NCI-H748 treated with DMSO at 0.1 percent for 48 hours (cell line): ENCODE data around the gene RAPGEF4.

ENCODE experiments used
- DNase-seq: peaks from one replicate; lab custom pipeline; 2025; lab: John Stamatoyannopoulos, UW

RAPGEF4 gene

DNA sequence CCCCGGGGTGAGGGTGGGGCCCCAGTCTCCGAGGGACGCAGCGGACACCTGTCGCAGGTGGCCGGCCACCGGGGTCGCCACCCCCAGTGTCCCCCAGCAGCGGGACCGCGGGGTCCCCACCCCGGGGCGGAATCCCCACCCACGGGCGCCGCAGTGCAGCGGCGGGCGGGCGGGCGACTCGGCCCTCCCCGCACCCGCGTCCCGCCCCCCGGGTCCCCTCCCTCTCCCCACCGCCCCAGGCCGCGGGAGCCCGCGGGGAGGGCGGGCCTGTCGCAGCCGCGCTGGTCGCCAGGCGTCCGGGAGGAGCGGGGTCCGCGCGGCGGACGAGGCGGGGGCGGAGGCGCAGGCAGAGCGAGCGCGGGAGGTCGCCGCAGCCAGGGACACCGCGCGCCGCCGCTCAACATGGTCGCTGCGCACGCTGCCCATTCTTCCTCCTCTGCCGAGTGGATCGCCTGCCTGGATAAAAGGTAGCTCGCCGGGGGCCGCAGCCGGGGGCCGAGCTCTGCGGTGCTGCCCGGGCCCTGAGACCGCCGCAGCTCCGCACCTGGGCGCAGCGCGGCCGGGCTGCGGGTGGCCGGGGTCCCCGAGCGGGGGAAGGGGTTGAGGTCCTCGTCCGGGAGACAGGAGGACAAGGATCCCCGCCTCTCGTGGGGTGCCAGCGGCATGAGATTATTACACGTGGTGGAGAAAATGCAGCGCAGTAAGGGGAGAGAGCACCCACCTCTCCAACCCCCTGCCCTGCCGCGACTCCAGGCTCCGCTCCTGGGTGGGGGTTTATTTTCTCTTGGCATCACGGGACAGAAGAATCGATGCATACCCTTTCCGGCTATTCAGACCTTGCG is at the start of gene RAPGEF4:
TSS of gene RAPGEF4 (plus strand) at position 264 of the 842 bp plus-strand sequence. CDS start at position 403, 139 bp downstream.
- DNase-seq, result no peak

DNA sequence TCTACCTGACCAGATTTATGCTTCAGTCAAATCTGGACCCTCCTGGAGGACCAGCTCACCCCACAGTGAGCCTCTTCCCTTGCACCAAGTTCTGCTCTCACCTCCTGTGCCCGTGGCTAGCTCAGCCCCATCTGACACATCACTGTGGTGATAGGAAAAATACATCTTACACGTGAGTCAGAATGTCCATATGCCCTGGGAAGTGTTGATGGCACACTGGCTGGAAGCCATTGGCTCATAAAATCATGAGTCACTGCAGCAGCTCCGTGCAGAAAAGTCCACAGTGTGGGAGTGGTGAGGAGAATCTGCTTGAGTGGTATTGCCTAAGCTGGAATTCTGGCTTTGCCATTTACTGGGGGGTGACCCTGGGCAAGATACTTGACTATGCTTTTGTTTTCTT is 42.6 kb upstream of the RAPGEF4 start:
- DNase-seq, result no peak

DNA sequence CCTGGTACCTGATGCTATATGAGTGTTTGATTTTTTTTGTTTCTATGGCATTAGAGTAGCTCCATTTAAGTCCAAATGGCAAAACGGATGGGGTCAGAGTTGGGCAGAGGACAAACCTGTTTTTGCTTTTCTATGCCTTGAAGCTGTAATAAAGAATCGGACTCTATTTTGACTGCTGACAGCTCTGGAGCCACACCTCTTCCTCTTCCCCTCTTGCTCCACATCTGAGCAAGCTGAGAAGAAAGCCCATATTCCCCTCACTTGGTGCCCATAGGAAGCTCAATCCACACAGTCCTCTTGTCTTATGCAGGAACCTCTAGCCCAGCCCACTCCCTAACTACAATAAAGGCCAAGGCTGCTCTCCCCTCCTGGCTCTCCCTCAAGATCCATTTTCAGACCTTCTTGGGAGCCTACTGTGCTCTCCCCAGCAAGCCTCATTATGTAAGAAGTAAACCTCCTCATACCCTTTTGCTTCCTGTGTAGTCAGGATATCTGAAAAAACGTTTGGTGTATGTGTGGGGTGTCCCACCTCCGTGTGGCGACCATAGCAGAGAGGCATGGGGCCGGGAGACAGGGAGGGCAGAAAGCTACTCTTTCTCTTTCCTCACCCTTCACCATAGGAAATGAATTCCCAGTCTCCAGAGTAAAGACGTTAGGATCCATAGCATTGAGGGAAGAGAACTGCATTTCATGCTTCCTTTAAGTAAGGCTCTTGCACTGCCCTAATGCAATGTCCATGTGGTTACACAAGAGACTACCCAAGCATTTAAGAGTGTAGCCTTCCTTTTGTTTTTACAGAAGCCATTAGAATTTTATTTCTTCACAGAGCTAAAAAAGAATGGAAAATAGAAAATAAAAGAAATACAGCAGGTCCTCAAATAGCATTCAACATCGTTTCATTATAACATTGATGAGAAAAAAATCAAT is 41.9 kb upstream of the RAPGEF4 start:
- DNase-seq, result no peak

DNA sequence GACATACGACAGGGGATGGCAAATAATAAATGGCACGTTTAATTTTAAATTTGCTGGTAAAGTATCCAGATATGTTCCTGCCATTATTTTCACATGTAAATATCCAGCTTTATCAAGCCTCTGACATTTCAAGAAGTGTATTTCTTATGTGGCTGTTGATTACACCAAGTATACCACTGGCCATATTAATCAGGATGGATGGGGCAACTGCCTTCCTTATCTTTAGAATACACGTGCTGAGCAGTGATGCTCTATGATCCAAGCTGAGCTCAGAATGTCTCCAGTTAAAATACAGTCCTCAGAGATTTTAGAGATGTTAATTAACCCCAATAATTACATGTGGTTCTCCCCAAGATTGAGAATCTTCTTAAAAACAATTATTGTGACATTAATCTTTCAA is 38.3 kb upstream of the RAPGEF4 start:
- no peak for DNase-seq

DNA sequence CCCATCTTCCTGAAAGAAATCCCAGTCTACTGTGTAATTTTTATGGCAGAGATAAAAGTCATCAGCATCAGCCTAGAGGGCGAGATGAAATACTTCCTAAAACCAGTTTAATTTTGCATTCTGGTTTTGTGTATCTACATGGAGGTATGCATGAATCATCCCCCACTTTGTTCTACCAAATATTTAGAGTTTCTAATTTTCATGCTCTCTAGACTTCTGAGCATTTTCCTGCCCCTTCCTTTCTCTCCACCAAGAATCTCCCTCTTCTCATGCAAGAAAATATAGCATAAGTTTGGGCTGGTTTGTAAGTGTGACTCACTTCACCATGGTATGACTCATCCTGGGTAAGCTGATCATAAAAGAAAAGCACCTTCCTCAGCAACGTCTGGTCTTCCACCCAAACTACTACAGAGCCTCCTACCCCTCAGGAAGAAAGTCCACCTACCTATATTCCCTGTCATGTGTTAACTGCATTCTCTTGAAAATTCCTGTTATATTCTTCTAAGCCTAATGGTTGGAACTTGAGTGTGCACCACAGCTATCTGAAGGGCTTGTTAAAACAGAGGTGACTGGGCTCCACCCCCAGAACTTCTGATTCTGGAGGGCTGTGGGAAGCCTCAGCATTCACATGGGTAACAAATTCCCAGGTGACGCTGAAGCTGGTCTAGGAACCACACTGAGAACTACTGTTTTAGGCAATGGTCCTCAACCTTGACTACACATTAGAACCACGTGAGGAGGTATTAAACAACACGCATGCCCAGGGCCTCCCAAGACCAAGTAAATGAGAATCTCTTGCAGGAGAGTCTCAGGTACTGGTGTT is 37.4 kb upstream of the RAPGEF4 start:
- DNase-seq, result no peak

DNA sequence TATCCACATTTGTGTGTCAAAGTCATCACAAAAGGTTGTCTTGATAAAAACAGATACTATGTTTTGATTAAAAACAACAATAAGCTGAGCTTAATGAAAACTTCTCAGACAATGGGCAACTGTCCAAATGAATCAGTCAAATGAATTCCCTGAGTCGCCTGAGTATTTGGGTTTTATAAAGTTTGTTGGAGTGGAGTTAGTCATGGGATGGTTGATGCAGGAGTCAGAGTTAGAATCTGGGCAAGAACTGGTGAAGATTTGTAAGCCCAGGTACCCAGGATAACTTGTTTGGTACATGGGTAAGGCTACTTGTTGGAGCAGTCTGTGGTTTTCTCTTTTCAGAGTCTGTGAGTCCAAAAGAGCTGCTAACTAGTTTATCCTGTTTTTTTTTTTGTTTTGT is 34.4 kb upstream of the RAPGEF4 start:
- DNase-seq, result no peak

DNA sequence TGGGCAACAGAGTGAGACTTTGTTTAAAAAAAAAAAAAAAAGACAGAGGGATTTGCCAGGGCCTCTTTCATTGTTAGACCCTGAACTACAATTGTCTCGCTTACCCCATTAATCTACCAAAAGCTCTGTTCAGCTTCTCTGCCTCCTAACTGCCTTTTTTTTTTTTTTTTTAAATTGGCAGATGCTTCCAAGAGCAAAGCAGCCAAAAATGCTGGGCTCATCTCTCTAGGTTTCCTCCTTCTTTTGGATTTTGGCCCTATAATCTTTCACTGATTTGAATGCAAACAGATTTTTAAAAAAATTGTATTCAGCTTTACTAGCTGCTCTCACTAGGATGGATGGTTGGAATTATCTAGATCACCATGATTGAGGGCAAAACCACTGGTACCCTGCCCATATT is 33.2 kb upstream of the RAPGEF4 start:
- DNase-seq, result no peak

DNA sequence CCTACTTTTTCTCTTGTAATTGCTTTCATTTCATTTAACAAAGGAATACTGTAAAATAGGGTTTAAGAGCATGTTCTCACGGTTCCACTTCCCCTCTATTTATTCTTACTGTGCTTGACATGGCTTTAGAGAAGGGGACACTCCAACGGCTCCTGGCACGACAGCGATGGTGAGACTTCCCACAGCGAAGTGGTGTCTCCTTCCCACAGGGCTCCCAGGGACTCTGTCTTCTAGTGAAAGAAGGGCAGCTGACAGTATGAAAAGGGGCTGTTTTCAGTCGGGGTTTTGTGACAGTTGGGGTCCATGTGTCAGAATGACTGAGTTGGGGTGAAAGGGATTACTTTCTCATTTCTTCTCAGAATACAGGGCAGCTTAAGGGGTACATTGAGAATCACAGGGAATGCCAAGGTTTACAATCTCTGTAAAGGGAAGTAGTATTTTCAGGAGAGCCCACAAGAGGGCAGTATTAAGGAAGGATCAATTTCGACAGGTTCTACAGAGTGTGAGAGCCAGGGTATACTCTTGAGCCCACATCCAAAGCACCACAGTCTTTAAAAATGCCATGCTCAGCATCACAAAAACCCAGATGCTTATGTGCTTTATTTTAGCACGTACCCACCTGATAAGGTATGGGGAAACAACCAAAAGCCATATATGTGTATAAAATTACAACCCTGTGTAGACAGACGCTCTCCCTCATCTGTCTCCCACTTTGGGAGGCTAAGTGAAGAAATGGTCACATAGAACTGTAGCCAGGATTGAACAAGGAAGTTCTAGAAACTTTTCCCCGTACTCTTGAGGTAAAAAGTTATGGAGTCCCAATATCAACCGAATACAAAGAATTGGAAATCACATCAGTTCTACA is 31.3 kb upstream of the RAPGEF4 start:
- peak; percentile 2 for DNase-seq

DNA sequence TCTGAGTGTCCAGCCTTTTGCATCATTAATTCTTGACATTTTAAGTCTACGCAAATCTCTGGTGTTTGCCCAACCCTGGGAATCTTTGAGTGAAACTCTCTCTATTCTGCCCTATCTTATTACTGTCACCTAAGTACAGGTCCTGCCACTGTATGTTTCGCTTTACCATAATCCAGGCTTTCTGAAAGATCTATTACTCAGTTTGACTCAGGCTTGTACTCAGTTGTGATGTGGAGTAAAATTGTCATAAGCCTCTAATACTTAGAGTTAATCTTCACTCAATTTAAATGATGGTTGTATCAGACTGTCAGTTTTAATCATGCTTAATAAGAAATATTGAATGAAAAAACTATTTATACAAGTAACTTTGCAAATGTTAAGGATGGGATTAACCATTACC is 30.3 kb upstream of the RAPGEF4 start:
- DNase-seq, result no peak

DNA sequence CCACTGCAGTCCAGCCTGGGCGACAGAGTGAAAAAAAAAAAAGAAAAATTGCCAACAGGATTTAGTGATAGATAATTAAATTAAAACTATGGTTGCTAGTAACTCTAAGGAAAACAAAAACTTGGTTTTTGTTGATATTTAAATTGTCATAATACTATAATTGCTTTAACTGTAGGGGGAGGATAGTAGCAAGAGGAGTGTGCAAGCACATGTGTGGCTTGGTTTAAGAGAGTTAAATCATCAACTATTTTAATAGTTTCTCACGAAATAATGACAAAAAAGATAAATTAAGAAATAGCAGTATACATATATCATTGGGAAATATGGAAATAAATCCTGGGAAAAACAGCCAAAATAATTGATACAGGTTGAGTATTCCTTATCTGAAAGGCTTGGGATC is 27.4 kb upstream of the RAPGEF4 start:
- no peak for DNase-seq

DNA sequence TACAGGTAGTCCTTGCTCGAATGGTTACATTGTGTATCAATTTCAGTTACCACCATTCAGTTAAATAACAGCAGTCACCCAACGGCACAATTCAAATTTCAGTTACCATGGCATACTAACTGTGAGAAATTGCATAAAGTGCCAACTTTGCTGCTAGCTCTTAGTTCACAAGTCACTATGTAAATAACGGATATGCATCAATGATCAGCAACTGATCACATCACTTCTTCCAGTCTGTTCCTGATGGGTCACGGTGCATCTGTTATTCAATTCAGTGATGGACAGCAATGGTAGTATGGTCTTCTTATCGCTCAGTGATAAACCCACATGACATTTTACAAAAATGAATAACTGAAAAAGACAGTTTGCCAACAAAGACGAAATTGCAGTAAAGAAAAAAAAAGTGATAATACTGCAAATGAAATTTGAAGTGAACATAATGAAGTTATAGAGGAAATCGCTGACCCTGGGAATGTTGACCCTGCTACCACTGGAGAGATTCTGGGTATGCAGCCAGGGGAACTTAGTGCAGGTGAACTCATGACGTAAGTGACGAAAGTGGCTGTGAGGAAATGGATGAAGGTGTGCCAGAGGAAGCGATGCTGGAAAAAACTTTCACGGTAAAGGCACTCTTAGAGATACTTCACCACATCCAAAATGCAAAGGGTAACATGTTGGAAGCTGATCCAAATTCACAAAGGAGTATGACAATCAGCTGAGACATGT is 25.9 kb upstream of the RAPGEF4 start:
- DNase-seq, result no peak

DNA sequence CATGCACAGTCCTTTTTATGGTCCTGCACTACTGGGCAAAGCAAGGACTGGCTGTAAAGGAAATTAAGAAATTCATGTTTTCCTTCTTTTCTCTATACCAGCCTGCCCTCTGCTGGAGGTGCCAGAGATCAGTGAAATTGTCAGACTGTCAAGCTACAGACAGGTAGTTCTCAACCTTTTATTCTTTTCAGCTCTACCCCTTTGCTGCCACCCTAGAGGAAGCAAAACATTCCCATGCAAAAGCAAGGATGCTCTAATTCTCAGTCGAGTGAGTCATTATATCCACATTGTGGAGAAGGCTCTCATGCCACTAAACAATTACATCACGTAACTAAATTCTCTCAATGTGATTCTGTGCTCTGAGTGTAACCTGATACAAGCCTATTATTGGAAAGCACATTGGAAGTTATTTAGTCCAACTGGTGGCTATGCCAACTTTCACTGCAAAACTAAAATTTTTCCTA is 25.0 kb upstream of the RAPGEF4 start:
- peak; percentile 68 for DNase-seq

DNA sequence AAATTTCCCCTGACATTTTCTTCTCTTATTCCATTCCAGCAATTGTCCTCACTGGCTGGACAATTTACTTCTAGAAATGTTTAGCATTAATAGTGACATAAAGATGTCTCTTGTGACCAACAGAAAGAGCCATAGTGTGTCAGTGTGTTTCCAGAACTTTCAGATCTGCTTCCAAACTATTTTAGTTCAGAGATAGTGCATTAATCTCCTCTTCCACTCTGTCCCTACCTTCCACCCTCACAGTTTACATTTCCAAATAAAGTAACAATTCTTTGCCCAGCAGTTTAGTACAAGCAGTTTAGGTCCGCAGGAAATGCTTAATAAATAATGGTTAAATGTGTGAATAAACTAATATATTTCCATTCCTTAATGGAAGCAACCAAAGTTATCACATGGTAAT is 24.5 kb upstream of the RAPGEF4 start:
- no peak for DNase-seq

DNA sequence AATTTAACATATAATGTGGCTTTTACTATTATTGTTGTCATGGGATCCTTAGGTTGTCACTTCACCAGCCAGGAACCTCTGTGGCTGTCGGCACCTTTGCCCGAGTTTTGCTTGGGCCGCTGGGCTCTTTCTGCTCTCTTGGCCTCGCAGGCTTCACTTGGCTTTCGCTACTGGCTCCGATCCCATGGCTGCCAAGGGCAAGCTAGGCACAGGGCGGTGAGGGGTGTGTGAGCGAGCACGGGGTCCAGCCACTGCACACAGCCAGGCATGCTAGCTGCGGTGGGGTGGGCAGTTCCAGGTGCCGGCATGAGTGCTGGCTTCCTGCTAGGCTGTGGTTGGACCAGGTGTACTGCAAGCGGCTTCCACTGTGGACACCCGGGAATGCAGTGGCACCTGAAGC is 23.4 kb upstream of the RAPGEF4 start:
- DNase-seq, result no peak

DNA sequence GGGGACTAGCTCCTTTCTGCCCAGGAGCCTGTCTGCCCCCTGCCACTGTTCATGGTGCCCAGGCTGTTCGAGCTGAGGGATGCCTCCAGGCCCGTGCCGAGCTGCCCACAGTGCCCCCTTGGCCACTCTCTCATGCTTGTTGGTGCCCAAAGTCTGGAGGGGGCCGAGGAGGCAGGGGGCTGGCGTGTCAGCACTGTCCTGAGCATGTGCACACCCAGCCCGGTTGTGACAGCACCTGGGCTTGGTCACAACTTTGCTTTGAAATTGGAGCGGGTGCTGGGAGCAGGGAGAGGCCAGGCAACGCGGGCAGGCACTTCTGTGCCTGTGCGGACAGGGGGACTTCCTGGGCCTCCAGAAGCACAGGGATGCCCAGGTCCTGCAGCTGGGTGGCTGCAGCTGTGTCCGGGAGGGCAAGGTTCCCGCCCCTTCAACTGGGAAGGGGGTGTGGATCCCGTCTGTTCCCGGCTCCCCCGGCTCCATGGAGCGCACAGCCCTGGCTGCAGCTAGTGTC is 22.2 kb upstream of the RAPGEF4 start:
- no peak for DNase-seq

DNA sequence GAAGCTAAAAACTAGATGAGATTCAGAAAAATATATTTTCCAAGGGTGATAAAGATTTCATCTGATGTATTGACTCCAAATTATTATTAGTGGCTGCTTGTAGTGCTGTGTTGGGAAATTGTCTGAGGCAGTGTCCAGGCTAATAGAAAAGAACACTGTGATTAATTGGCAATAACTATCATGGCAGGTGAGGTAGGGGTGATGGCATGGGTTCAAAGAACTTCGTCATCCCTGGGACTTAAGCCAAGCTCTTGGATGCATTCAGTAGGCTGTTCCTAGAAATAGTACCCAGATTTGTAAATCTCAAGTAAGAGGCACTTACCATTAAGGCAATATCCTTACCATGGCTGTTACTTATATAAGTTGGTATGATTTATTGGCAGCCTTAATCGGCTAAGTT is 13.2 kb upstream of the RAPGEF4 start:
- DNase-seq, result no peak

DNA sequence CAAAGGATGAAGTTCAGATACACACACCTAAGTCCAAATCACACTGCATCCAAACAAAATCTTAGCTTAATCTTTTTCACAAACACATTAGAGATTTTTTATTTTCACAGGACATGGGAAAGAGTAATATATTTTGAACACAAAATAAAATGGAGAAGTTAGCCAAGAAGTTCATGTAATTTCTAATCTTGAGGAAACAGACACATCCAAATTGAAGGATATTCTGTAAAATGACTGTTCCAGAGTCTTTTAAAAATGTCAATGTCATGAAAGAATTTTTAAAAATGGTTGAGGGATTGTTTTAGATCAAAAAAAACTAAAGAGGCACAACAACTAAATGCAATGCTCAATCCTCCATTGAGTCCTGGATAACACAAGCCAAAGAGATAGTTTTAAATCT is 12.4 kb upstream of the RAPGEF4 start:
- no peak for DNase-seq

DNA sequence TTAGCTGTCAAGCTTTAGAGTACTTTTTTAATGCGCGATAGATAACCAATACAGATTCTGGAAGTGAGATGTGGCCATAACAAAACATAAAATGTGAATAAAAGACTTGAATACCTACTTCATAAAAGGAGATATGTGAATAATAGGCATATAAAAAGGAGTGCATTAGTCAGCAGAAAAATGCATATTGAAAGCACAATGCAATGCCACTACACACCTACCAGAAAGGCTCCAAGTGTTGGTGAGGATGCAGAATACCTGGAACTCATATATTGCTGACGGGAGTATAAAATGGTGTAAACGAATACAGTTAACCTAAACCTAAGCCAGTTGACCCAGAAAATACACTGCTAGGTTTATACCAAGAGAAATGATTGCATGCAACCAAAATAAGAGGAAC is 10.9 kb upstream of the RAPGEF4 start:
- no peak for DNase-seq

DNA sequence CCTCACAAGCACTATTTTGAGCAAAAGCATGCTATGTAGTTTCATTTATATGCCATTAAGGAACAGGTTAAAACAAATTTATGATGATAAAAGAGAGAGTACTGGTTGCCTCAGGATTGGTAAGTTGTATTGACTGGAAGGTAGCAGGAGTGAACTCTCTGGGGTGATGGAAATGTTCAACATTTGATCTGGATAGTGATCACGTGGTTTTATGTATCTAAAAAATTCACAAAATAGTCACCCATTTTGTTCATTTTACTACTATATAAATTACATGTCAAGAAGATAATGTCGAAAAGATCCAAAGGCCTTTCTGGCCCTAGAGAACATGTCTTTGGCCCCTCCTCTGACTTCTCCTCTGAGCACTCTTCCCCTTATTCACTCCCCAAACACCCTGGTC is 10.4 kb upstream of the RAPGEF4 start:
- no peak for DNase-seq

DNA sequence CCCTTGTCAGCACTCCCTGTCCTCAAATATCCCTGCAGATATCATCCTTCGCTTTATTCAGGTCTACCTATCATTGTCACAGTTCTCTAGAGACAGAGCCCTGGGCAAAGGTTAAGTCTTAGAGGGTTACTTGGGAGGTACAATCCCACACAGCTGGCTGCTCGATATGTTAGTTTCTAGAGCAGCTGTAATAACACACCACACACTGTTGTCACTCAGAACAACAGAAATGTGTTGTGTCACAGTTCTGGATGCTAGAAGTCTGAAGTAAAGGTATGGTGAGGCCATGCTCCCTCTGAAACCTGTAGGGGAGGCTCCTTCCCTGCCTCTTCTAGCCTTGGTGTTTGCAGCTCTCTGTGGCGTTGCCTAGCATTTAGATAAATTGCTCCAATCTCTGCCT is 9.9 kb upstream of the RAPGEF4 start:
- no peak for DNase-seq
